HepG2 (cell line): ENCODE measurements around the gene NDUFS1. TPM values are rescaled to one million over a fixed set of nuclear protein-coding genes. Genes with fewer than 3 reads are reported as not detected.
A peak's percentile ranks its signal among the peaks of the same experiment; 100 is the strongest.

Experiments
- ATF7-NPFF ChIP-seq: sonication (generic); formaldehyde crosslinking; IDR thresholded peaks from 2 replicates; pipeline ENCODE4 v1.8.1; 2023; ENCODE audit warnings: mild to moderate bottlenecking, low read depth, missing genetic modification reagents, moderate library complexity
- NFRKB ChIP-seq: fragments of 450-650 bp; IDR thresholded peaks from 2 replicates; pipeline ENCODE4 v1.6.1; 2017
- RARA ChIP-seq: IDR thresholded peaks from 2 replicates; pipeline ENCODE4 v1.6.1; 2016; ENCODE audit warnings: missing genetic modification reagents, missing compliant biosample characterization
- RELA ChIP-seq: sonication (generic); formaldehyde crosslinking; IDR thresholded peaks from 2 replicates; pipeline ENCODE4 v1.4.0; 2020; ENCODE audit warnings: missing genetic modification reagents
- REXO4 ChIP-seq: sonication (generic); formaldehyde crosslinking; IDR thresholded peaks from 2 replicates; pipeline ENCODE4 v1.8.0; 2022; ENCODE audit warnings: missing genetic modification reagents, mild to moderate bottlenecking, borderline replicate concordance
- SMAD1 ChIP-seq: sonication (generic); formaldehyde crosslinking; IDR thresholded peaks from 2 replicates; pipeline ENCODE4 v1.4.0; 2020; ENCODE audit warnings: missing genetic modification reagents, low read depth, mild to moderate bottlenecking, borderline replicate concordance
- SRF ChIP-seq: IDR thresholded peaks from 2 replicates; pipeline ENCODE4 v1.6.1; 2011; ENCODE audit warnings: mild to moderate bottlenecking, low read depth, low read length, moderate library complexity
- ZFP36L1 ChIP-seq: sonication (generic); formaldehyde crosslinking; IDR thresholded peaks from 2 replicates; pipeline ENCODE4 v1.8.0; 2022; ENCODE audit warnings: mild to moderate bottlenecking, missing genetic modification reagents, moderate library complexity
- ZNF33A ChIP-seq: sonication (generic); formaldehyde crosslinking; IDR thresholded peaks from 2 replicates; pipeline ENCODE4 v1.5.1; 2020; ENCODE audit warnings: missing genetic modification reagents, mild to moderate bottlenecking, moderate library complexity, borderline replicate concordance
- ZNF446 ChIP-seq: sonication (generic); formaldehyde crosslinking; IDR thresholded peaks from 2 replicates; pipeline ENCODE4 v1.5.0; 2020; ENCODE audit warnings: mild to moderate bottlenecking, missing genetic modification reagents
- ZNF549 ChIP-seq: sonication (generic); formaldehyde crosslinking; IDR thresholded peaks from 2 replicates; pipeline ENCODE4 v1.5.0; 2020; ENCODE audit warnings: missing genetic modification reagents
- ZNF550 ChIP-seq: sonication (generic); formaldehyde crosslinking; IDR thresholded peaks from 2 replicates; pipeline ENCODE4 v1.4.0; 2020; ENCODE audit warnings: mild to moderate bottlenecking, missing genetic modification reagents, borderline replicate concordance
- polyA plus RNA-seq, 8 experiments: library from polyadenylated mRNA; depleted of rRNA in 3 of 8; stranded (reverse) in 7 of 8; unstranded in 1 of 8; fragments of >200 nt; fragmentation: Illumina TruSeq in 4 of 8; extraction: Trizol in 4 of 8; gene quantifications; 2 replicates each; pipeline versions ENCODE4 v1.2.1 to v1.2.3, GENCODE V29; 2011 to 2016; ENCODE audit warnings: low read depth in 4 of 8, missing spikeins in 1 of 8, mixed read lengths in 1 of 8; ENCODE audit not compliant: insufficient read depth in 1 of 8
- total RNA-seq, 5 experiments: library from RNA; depleted of rRNA; stranded (reverse); fragments of >200 nt; fragmentation: Illumina TruSeq; extraction: Trizol; gene quantifications; 2 replicates each; pipeline ENCODE4 v1.2.3, GENCODE V29; 2016; ENCODE audit warnings: low read depth in 1 of 5
- TF ChIP-seq, protein P1 (sequence below): sonication (generic); formaldehyde crosslinking; IDR thresholded peaks from 2 replicates; pipeline ENCODE4 v1.4.0; 2020; ENCODE audit warnings: missing genetic modification reagents
- TF ChIP-seq, protein P2 (sequence below): IDR thresholded peaks from 2 replicates; pipeline ENCODE4 v1.6.1; 2016; ENCODE audit warnings: low read depth, control low read depth
- TF ChIP-seq, protein P3 (sequence below): sonication (generic); formaldehyde crosslinking; IDR thresholded peaks from 2 replicates; pipeline ENCODE4 v1.4.0; 2020; ENCODE audit warnings: missing genetic modification reagents
- TF ChIP-seq, protein P4 (sequence below), 2 experiments: IDR thresholded peaks; 2 replicates each; pipeline ENCODE4 v1.6.1; 2011 to 2012; ENCODE audit warnings: low read length in 2 of 2, borderline replicate concordance in 1 of 2, low read depth in 1 of 2, mild to moderate bottlenecking in 1 of 2, moderate library complexity in 1 of 2
- TF ChIP-seq, protein P5 (sequence below): sonication (generic); formaldehyde crosslinking; IDR thresholded peaks from 2 replicates; pipeline ENCODE4 v1.5.1; 2020; ENCODE audit warnings: missing genetic modification reagents, mild to moderate bottlenecking, borderline replicate concordance

NDUFS1 gene
- total and polyA plus RNA-seq, 2 of the 13 experiments (the other 11 are each of a cell fraction or from before 2014, with no cell fraction given): 139 to 242 TPM

DNA sequence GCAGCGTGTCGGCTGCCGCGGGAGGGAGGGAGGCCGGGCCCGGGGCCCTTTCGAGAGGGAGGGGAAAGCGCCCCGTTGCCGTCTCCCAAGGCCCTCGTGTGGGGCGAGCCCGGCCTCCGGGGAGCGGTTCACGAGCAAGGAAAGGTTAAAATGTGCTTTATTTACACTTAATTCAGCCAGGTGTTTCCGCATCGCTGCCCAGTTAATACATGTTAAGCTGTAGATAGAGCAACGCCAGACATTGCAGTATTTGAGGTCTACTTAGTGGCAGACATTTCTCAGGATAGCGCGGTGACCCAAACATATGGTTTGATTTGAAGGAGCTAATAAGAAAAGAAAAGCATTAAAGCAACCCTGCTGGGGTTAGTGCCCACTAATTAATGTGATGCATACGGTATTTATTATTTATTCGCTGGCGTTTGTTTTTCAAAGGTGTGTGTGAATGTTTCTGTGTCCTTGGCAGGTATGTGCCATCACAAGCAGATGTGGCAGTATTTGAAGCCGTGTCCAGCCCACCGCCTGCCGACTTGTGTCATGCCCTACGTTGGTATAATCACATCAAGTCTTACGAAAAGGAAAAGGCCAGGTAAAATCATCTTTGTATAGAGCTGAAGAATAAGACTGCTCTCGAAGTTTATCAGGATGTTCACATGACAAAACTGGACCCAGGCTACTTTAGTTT, 1.0 kb upstream of the NDUFS1 start (continued):
- TF ChIP-seq, protein P1, sequence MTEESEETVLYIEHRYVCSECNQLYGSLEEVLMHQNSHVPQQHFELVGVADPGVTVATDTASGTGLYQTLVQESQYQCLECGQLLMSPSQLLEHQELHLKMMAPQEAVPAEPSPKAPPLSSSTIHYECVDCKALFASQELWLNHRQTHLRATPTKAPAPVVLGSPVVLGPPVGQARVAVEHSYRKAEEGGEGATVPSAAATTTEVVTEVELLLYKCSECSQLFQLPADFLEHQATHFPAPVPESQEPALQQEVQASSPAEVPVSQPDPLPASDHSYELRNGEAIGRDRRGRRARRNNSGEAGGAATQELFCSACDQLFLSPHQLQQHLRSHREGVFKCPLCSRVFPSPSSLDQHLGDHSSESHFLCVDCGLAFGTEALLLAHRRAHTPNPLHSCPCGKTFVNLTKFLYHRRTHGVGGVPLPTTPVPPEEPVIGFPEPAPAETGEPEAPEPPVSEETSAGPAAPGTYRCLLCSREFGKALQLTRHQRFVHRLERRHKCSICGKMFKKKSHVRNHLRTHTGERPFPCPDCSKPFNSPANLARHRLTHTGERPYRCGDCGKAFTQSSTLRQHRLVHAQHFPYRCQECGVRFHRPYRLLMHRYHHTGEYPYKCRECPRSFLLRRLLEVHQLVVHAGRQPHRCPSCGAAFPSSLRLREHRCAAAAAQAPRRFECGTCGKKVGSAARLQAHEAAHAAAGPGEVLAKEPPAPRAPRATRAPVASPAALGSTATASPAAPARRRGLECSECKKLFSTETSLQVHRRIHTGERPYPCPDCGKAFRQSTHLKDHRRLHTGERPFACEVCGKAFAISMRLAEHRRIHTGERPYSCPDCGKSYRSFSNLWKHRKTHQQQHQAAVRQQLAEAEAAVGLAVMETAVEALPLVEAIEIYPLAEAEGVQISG (CRISPR knock-in tag): no peak
- TF ChIP-seq ZNF550 (CRISPR knock-in tag) (no peak), RARA (CRISPR knock-in tag) (no peak; the same call in 1 of the 2 replicates), ZNF33A (no peak), ZNF446 (0 out of 2 replicates have a peak, but pooled peaks have one; percentile 13), ZFP36L1 (CRISPR knock-in tag) (peak; percentile 14; the same call in 1 of the 2 replicates), ZNF549 (CRISPR knock-in tag) (no peak), NFRKB (no peak), RELA (CRISPR knock-in tag) (0 out of 2 replicates have a peak, but pooled peaks have one; percentile 82), ATF7-NPFF (CRISPR knock-in tag) (no peak), SRF (no peak), REXO4 (CRISPR knock-in tag) (0 out of 2 replicates have a peak, but pooled peaks have one; percentile 31), SMAD1 (CRISPR knock-in tag) (no peak)
- TF ChIP-seq, protein P2, sequence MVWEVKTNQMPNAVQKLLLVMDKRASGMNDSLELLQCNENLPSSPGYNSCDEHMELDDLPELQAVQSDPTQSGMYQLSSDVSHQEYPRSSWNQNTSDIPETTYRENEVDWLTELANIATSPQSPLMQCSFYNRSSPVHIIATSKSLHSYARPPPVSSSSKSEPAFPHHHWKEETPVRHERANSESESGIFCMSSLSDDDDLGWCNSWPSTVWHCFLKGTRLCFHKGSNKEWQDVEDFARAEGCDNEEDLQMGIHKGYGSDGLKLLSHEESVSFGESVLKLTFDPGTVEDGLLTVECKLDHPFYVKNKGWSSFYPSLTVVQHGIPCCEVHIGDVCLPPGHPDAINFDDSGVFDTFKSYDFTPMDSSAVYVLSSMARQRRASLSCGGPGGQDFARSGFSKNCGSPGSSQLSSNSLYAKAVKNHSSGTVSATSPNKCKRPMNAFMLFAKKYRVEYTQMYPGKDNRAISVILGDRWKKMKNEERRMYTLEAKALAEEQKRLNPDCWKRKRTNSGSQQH (CRISPR knock-in tag): peak; percentile 57; the same call in 1 of the 2 replicates
- TF ChIP-seq, protein P3, sequence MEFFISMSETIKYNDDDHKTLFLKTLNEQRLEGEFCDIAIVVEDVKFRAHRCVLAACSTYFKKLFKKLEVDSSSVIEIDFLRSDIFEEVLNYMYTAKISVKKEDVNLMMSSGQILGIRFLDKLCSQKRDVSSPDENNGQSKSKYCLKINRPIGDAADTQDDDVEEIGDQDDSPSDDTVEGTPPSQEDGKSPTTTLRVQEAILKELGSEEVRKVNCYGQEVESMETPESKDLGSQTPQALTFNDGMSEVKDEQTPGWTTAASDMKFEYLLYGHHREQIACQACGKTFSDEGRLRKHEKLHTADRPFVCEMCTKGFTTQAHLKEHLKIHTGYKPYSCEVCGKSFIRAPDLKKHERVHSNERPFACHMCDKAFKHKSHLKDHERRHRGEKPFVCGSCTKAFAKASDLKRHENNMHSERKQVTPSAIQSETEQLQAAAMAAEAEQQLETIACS (CRISPR knock-in tag): no peak
- TF ChIP-seq, protein P4, sequence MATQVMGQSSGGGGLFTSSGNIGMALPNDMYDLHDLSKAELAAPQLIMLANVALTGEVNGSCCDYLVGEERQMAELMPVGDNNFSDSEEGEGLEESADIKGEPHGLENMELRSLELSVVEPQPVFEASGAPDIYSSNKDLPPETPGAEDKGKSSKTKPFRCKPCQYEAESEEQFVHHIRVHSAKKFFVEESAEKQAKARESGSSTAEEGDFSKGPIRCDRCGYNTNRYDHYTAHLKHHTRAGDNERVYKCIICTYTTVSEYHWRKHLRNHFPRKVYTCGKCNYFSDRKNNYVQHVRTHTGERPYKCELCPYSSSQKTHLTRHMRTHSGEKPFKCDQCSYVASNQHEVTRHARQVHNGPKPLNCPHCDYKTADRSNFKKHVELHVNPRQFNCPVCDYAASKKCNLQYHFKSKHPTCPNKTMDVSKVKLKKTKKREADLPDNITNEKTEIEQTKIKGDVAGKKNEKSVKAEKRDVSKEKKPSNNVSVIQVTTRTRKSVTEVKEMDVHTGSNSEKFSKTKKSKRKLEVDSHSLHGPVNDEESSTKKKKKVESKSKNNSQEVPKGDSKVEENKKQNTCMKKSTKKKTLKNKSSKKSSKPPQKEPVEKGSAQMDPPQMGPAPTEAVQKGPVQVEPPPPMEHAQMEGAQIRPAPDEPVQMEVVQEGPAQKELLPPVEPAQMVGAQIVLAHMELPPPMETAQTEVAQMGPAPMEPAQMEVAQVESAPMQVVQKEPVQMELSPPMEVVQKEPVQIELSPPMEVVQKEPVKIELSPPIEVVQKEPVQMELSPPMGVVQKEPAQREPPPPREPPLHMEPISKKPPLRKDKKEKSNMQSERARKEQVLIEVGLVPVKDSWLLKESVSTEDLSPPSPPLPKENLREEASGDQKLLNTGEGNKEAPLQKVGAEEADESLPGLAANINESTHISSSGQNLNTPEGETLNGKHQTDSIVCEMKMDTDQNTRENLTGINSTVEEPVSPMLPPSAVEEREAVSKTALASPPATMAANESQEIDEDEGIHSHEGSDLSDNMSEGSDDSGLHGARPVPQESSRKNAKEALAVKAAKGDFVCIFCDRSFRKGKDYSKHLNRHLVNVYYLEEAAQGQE (IDR thresholded peaks at IDR 0.05; ENCODE audit: borderline replicate concordance in 1 of 2, low read depth in 1 of 2, low read length in 2 of 2): peak in 1 of 2 experiments; percentile 13; a peak in 1 of 4 replicates
- TF ChIP-seq, protein P5, sequence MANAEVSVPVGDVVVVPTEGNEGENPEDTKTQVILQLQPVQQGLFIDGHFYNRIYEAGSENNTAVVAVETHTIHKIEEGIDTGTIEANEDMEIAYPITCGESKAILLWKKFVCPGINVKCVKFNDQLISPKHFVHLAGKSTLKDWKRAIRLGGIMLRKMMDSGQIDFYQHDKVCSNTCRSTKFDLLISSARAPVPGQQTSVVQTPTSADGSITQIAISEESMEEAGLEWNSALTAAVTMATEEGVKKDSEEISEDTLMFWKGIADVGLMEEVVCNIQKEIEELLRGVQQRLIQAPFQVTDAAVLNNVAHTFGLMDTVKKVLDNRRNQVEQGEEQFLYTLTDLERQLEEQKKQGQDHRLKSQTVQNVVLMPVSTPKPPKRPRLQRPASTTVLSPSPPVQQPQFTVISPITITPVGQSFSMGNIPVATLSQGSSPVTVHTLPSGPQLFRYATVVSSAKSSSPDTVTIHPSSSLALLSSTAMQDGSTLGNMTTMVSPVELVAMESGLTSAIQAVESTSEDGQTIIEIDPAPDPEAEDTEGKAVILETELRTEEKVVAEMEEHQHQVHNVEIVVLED (CRISPR knock-in tag): no peak
